ENCODE data around the gene ZNF580. TPM values are rescaled to one million over a fixed set of nuclear protein-coding genes. Genes with fewer than 3 reads are reported as not detected.

Gene ZNF580
- total and polyA plus RNA-seq, 10 of the 15 experiments (the other 5 are each of a cell fraction or from before 2014, with no cell fraction given): 2.3 to 31.8 (median 10.0) TPM

DNA sequence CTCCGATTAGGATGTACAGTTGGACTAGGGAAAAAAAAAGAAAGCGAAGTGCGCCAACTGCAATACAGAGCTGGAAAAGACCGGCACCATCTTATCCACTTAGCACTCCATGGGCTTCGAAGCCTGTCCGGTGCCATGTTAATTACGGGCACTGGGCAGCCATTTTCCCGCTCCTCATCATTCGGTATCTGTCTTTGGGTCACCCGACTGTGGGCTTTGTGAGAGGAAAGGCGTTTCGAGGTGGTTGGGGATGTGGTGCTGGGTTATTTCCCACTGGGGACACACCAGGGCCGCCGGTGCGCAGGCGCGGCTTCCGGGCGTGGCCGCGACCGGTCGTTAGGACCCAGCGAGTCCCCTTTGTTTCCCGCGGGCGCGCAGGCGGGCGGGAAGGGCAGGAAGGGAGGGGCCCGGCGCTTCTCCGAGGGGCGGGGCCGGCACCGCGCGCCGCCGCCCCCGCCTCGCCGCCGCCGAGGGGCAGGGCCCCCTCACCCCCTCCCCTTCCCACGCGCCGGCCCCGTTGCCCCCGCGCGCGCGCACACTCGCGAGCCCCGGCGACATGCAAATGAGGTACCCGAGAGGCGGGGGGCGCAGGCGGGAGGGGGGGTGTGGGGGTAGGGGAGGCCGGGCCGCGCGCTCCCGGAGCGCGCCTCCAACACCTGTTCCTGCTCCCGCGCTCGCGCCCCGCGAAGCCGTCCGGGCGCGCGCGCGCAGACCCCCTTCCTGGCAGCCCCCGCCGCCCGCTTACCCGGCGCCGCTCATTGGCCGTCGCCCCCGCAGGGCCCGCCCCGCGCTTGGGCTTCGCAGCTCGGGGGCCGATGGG, 40.8 kb upstream of the ZNF580 start, which contains the start of gene ZNF524 (continued):
- TF ChIP-seq, protein P1, sequence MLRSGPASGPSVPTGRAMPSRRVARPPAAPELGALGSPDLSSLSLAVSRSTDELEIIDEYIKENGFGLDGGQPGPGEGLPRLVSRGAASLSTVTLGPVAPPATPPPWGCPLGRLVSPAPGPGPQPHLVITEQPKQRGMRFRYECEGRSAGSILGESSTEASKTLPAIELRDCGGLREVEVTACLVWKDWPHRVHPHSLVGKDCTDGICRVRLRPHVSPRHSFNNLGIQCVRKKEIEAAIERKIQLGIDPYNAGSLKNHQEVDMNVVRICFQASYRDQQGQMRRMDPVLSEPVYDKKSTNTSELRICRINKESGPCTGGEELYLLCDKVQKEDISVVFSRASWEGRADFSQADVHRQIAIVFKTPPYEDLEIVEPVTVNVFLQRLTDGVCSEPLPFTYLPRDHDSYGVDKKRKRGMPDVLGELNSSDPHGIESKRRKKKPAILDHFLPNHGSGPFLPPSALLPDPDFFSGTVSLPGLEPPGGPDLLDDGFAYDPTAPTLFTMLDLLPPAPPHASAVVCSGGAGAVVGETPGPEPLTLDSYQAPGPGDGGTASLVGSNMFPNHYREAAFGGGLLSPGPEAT (IDR thresholded peaks at IDR 0.05; ENCODE audit: low read depth): peak; percentile 97
- TF ChIP-seq SMARCA5 (IDR thresholded peaks at IDR 0.05) (0 out of 2 replicates have a peak, but pooled peaks have one; percentile 45), IKZF1 (conservative IDR thresholded peaks at IDR 0.05) (peak; percentile 77), TAF1 (IDR thresholded peaks at IDR 0.05; ENCODE audit: borderline replicate concordance, low read depth, low read length) (peak; percentile 62), PML (IDR thresholded peaks at IDR 0.05; ENCODE audit: low read length) (peak; percentile 40; the same call in 1 of the 2 replicates), DPF2 (IDR thresholded peaks at IDR 0.05) (peak; percentile 50), BHLHE40 (IDR thresholded peaks at IDR 0.05; ENCODE audit: borderline replicate concordance in 1 of 2, low read depth in 2 of 2, low read length in 1 of 2) (peak in 1 of 2 experiments; percentile 77; a peak in 2 of 4 replicates), RBBP5 (conservative IDR thresholded peaks at IDR 0.05) (0 out of 2 replicates have a peak, but pooled peaks have one; percentile 34), TCF3 (IDR thresholded peaks at IDR 0.05; ENCODE audit: borderline replicate concordance, insufficient read depth, low read depth, low read length) (0 out of 2 replicates have a peak, but pooled peaks have one; percentile 24), CREB1 (IDR thresholded peaks at IDR 0.05; ENCODE audit: low read depth) (peak; percentile 45; the same call in 1 of the 2 replicates), KDM1A (IDR thresholded peaks at IDR 0.05; ENCODE audit: borderline replicate concordance) (no peak), ZNF384 (IDR thresholded peaks at IDR 0.05; ENCODE audit: borderline replicate concordance, low read depth, low read length) (no peak), SIN3A (IDR thresholded peaks at IDR 0.05; ENCODE audit: low read depth, low read length) (peak; percentile 37; the same call in 1 of the 2 replicates), EP300 (IDR thresholded peaks at IDR 0.05; ENCODE audit: borderline replicate concordance in 1 of 2, control insufficient read depth in 1 of 2, low read depth in 2 of 2, low read length in 2 of 2) (no peak), JUNB (IDR thresholded peaks at IDR 0.05) (no peak), ZZZ3 (IDR thresholded peaks at IDR 0.05; ENCODE audit: control insufficient read depth, insufficient read length, low read depth) (no peak)
- TF ChIP-seq, protein P2, sequence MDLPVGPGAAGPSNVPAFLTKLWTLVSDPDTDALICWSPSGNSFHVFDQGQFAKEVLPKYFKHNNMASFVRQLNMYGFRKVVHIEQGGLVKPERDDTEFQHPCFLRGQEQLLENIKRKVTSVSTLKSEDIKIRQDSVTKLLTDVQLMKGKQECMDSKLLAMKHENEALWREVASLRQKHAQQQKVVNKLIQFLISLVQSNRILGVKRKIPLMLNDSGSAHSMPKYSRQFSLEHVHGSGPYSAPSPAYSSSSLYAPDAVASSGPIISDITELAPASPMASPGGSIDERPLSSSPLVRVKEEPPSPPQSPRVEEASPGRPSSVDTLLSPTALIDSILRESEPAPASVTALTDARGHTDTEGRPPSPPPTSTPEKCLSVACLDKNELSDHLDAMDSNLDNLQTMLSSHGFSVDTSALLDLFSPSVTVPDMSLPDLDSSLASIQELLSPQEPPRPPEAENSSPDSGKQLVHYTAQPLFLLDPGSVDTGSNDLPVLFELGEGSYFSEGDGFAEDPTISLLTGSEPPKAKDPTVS (IDR thresholded peaks at IDR 0.05; ENCODE audit: low read depth, low read length): 0 out of 2 replicates have a peak, but pooled peaks have one; percentile 14
- TF ChIP-seq, protein P3, sequence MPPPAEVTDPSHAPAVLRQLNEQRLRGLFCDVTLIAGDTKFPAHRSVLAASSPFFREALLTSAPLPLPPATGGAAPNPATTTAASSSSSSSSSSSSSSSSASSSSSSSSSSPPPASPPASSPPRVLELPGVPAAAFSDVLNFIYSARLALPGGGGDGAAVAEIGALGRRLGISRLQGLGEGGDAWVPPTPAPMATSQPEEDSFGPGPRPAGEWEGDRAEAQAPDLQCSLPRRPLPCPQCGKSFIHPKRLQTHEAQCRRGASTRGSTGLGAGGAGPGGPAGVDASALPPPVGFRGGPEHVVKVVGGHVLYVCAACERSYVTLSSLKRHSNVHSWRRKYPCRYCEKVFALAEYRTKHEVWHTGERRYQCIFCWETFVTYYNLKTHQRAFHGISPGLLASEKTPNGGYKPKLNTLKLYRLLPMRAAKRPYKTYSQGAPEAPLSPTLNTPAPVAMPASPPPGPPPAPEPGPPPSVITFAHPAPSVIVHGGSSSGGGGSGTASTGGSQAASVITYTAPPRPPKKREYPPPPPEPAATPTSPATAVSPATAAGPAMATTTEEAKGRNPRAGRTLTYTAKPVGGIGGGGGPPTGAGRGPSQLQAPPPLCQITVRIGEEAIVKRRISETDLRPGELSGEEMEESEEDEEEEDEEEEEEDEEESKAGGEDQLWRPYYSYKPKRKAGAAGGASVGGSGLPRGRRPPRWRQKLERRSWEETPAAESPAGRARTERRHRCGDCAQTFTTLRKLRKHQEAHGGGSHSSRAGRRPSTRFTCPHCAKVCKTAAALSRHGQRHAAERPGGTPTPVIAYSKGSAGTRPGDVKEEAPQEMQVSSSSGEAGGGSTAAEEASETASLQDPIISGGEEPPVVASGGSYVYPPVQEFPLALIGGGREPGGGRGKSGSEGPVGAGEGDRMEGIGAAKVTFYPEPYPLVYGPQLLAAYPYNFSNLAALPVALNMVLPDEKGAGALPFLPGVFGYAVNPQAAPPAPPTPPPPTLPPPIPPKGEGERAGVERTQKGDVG (CRISPR knock-in tag; IDR thresholded peaks at IDR 0.05): no peak
- TF ChIP-seq, protein P4, sequence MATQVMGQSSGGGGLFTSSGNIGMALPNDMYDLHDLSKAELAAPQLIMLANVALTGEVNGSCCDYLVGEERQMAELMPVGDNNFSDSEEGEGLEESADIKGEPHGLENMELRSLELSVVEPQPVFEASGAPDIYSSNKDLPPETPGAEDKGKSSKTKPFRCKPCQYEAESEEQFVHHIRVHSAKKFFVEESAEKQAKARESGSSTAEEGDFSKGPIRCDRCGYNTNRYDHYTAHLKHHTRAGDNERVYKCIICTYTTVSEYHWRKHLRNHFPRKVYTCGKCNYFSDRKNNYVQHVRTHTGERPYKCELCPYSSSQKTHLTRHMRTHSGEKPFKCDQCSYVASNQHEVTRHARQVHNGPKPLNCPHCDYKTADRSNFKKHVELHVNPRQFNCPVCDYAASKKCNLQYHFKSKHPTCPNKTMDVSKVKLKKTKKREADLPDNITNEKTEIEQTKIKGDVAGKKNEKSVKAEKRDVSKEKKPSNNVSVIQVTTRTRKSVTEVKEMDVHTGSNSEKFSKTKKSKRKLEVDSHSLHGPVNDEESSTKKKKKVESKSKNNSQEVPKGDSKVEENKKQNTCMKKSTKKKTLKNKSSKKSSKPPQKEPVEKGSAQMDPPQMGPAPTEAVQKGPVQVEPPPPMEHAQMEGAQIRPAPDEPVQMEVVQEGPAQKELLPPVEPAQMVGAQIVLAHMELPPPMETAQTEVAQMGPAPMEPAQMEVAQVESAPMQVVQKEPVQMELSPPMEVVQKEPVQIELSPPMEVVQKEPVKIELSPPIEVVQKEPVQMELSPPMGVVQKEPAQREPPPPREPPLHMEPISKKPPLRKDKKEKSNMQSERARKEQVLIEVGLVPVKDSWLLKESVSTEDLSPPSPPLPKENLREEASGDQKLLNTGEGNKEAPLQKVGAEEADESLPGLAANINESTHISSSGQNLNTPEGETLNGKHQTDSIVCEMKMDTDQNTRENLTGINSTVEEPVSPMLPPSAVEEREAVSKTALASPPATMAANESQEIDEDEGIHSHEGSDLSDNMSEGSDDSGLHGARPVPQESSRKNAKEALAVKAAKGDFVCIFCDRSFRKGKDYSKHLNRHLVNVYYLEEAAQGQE (IDR thresholded peaks at IDR 0.05; ENCODE audit: low read depth, low read length): no peak
